ENCODE results near the gene TMEM185B.

Gene TMEM185B

DNA sequence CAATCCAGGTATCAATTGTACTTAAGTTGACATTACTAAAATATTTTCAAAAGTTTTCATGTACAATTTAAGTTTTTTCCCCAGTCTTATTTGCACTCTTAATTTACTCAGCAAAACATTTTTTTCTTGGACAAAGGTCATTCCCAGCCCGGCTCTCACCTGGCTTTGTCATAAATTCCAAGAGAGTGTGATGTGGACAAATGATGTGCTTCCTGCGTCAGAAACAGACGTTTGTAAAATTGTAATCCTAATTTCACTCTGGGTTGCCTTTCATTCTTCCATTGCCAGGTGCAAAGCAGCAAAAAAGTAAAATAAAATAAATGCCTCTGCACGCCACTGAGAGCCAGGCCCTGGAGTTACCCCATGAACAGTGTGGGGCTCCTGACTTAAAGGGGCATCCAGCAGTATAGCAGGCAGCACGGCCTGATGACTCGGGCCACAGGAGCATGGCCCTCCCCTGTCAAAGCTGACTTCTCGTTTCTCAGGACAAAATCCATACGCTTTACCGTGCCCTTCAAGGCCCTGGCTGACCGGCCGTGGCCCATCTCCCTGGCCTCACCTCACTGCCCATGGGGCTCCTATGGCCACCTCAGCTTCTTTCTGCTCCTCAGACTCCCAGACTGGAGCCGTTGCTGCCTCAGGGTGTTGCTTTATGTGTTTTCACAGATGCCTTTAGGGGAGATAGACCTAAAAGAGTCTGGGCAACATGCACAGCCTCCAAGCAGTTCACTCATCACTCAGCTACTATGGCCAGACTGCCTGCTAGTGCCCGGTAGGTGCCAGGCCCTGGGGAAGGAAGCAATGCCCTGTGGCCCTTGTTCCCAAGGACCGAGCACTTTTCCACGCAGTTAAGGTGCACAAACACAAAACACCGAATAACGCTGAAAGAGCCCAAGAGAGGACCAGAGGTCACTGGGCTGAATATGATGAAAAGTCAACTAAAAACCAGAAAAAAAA is 7.6 kb upstream of the TMEM185B start:
- no peak for DNase-seq

DNA sequence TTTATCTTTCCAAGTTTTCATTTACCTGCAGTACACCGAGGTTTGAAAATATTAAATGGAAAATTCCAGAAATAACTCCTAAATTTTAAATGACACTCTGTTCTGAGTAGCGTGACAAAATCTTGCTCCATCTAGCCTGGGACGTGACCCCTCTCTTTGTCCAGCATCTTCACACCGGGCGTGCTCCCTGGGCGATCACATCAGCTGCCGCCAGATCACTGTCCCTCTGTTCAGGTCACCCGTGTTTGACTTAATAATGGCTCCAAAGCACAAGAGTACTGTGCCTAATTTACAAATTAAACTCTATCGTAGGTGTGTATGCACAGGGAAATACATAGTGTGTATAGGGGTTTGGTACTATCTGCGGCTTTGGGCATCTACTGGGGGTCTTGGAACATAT is 6.1 kb upstream of the TMEM185B start:
- no peak for DNase-seq

DNA sequence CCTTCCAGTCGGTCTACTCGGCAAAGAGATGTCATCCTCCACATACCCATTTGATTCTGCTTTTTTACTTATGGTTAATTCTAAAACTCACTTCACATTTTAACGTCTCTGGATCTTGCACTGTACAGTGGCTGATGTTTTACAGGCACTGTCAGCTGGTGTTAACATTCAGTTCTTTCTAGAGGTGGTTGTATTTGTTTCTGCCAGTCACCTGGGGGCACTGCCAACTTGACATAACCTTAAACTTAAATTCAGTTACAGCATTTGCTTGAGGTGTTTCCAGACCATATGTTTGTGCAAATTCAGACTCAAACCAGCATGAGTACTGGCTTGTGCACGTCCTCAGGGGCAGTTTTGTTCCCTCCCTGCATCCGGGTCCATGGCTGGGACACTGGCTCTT is 5.3 kb upstream of the TMEM185B start:
- DNase-seq: no peak

DNA sequence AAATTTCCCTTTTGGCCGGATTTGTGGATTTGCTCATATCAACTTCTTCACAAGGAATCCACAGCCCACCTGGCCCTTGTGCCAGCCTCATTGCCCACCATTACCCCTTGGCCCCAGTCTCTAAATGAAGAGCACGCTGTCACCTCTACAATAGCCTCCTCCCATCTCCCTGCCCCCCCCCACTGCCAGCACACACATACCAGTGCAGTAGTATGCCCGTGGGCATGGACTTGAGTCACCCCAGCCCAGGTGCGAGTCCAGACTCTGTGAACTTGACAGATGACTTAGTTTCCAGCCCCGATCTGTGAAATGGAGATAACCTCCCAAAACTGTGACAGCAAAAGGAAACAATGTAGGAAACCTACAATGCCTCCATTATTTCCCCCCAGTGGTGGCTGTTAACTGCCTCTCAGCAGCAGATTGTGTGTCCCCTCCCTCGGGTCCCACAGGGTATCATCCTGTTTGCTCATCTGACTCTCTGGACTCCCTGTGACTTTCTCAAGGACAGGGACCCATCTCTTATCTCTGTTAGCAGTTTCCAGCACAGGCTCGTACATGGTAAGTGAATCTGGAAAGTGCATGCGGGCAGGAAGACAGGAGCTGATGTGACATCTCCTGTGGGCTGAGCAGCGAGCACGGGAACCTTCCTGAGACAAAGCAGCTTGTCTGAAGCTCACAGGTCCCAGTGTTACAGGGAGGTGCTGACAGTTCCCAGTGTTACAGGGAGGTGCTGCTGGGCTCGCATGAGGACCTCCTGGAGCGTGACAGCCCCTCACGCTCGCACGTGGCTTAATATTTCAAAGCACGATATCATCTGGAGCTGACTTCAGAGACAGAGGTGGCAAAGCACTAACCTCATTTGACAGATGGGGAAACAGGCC is 4.2 kb upstream of the TMEM185B start:
- DNase-seq: no peak

DNA sequence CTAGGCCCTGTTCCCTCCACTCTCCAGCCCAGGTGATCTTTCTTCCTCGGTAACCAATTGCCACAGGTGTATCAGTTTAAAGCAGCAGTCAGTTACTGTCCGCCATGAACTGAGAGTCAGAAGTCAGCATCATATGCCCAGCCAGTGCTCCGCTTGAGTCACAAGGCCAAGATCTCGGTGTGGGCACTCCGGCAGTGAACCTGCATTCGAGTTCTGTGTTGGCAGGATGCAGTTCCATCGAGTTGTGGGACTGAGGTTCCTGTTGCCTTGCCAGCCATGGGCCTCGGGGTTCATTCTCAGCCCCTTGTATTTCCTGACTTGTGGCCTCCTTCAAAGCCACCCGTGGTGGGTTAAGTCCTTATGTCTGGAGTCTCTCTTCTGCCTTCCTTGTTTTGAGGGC is 3.1 kb upstream of the TMEM185B start:
- DNase-seq: no peak

DNA sequence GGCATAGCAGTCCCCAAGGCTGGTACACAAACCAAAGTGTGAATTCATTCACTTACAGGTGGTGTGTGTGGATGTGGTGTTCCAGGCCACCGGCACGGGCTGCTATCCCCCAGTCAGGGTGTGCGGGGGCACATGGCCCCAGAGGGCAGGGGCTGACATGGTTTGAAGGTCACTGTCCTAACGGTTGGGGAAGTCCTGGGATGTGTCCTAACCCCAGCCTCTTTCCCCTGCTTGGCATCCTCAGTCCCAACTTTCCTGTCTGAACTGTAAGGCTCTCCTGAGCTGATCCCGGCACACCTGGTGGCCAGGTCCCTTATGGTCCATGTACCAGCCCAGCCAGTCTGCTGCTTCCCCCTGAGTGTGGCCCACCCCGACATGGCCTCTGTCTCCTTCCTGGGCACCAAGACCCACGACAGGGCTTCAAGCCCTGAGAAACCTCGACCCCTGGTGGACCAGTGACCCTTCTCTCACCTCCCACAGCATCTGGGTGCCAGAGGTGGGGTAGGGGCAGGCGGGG is 2.4 kb upstream of the TMEM185B start:
- DNase-seq: no peak

DNA sequence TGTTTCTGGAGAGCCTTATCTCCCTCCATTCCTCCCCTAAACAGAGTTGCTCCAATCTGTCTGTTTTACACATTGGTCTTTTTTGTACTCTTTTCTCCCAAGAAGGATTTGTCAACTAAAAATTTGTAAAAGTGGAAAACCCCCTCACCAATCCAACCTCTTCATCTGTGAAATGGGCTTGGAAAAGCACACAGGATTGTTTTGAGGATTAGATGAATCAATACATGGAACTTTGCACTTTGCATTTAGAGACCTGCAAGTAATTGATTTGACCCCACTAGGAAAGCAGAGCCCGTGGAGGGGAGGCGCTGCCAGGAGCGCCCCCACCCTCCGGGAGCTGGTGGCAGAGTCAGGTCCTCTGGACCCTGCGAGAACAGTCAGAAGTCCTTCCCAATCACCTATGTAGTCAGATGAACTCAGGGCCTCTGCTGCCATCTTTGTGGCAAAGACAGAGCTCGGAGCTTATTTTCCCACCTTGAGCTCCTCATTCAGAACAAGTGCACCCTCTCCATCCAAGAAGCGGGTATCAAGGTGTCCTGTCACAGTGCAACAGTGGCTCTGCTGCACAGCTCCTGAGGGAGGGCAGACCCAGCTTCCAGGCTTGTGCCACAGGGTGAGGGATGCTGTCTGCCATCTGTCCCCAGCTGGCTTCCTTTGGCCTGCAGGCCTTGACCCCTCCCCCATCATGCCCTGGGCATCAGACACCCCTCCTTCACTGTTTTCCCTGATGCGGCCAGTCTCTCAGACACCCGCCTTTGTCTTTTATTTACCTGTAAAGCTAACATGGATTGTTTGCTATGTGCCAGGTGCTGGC is 1.7 kb upstream of the TMEM185B start:
- no peak for DNase-seq

DNA sequence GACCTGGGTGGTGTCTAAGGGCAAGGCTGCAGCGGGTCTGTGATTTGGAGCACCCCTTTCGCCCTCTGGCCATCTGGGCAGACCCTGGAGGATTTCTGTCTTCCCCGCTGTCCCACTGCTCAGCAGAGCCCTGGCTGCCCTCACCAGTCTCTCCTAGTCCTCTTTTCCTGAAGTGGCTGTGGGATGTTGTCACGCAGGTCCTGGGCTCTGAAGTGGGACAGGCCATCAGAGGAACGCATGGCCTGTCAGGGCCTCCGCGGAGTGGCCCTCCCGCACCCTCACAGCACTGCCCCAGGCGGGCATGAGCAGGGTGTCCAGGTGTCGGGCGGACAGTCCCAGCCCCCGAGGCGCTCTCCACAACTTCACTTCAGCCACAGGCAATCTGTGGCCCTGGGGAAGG is 1.1 kb upstream of the TMEM185B start:
- DNase-seq: no peak

DNA sequence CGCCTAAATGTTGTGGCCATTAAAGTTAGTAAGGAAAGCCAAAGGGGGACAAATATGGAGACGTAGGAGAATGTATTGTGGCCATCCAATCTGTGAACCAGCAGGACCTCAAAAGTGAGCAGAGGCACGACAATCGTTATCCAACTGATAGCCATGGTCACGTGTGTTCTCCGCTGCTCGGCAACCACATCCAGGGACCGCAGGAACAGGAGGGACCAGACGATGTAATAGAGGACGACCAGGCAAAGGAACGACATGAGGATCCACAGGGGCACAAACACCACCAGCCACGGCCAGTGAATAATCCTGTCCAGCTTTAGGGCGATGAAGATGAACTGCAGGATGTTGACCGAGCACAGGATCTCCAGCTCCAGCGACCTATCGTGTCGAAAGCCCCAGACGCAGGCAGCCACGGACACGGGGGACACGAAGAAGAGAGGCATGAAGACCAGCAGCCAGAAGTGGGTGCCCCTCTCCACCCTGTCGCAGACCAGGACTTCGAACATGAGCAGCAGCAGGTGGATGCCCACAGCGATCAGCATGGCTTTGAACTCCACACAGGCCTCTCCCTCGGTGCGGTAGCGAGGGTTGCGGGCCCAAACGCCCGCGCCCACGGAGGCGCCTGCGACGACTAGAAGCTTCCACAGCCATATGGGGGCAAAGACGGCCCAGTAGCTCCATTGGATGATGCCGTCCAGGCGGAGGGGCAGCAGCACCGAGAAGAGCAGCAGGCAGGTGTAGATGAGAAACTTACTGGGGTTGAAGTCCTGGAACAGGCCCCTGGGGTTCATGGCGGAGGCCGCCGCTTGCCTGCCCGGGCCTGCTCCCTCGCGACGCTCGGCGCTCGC is 790 bp downstream of the TMEM185B start:
- DNase-seq: no peak

DNA sequence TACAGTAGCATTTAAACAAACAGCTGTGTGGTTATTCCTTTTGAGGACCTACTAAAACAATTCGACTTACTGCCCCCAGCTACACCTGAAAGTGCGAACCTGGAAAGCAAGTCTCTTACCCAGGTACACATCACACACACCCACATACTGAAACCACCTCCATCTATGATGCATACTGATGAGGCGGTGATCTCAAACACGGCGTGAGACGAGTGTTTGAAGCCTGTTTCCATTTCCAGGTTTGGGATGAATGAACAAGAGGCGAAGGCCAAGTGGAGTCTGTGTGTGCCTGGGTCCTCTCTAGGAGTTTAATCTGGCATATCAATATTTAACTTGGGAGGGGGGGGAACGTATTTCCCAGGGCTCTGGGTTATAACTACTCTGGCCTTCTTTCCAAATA is 1.6 kb downstream of the TMEM185B start:
- DNase-seq: no peak

DNA sequence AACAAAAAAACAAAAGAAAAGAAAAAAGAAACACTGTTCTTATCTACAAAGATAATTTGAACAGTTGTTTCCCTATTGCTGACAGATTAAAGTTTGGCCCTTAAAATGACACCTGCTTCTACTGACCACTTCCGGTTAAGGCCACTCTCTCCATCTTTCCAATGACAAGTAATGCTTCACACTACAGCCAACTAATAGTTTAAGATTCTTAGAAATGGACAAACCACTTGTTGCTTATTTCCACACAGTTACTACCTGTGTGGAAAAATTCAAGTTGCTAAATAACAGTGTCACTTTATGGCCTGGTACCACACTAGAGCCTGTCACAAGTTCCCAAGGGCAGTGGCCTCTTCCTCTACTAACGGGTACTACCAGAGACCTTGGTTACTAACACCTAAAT is 2.4 kb downstream of the TMEM185B start:
- no peak for DNase-seq

DNA sequence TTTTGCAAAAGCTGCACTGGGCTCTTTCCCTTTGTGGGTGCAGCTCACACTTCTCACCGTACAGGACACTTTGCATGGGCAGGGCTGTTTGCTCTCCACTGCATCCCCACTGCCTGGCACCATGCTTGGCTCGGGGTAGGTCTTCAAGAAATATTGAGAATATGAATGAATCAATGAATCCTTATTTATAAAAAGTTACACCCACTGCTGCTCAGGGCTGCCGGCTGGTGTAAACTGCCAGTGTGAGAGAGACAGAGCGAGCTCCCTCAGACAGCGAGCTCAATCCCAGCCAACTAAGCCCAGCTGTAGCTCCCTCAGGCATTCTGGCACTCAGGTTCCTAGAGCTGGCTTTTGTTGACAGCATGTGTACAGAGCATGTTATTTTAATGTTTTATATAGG is 3.4 kb downstream of the TMEM185B start:
- DNase-seq: no peak

DNA sequence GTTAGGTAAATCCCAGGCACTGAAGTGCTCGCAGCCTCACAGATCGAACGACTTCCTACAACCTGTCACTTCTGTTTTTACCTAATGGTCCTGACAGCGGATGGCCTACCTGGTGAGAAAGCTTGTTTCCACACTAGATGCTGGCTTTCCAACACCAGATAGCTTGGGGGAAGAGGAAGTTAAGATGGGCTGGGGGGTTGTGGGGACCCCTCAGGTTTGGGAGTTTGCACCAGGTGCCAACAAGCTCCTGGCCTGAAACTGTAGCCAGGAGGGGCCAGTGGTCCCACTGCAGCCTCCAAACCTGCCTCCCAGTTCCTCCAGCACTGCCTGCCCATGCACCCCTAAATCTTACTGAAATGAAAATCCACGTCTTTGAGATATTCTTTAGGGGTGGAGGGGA is 3.9 kb downstream of the TMEM185B start:
- no peak for DNase-seq

DNA sequence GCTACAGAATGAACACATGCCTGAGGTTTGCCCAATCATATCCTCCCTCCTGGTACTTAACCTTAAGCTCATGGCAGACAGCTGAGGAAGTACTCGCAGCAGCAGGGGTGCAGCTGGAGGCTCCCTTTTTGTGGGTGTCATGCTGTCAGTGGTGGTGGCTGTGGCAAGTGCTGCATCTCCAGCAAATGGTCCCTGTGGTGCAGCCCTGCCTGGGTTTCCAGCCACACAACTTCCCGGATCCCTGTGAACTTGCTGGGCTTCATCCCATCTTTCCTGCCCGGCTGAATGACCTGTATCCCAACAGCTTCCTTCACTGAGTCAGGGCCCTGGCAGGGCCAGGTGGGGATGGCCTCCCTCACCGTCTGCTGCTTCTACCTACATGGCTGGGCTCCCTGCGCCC is 5.0 kb downstream of the TMEM185B start:
- no peak for DNase-seq

DNA sequence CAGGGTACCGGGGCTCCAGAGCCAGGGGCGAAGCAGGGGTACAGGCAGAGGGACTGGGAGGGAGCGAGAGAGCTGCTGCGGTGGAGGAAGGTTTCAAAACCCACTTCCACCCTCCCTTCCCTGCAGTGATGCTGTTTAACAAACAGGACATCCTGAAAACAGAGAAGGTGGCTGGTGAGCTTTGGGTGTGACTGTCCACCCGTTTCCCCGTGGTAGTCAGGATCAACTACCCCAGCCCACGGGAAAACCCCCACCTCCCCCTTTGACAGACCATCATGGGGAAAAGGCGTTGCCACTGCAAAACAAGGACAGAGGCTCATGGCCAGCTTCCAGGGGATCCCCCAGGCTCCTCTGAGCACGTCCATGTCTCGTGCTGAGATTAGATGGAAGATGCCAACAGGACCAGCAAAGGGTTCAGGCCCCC is 12.9 kb downstream of the TMEM185B start:
- no peak for DNase-seq

DNA sequence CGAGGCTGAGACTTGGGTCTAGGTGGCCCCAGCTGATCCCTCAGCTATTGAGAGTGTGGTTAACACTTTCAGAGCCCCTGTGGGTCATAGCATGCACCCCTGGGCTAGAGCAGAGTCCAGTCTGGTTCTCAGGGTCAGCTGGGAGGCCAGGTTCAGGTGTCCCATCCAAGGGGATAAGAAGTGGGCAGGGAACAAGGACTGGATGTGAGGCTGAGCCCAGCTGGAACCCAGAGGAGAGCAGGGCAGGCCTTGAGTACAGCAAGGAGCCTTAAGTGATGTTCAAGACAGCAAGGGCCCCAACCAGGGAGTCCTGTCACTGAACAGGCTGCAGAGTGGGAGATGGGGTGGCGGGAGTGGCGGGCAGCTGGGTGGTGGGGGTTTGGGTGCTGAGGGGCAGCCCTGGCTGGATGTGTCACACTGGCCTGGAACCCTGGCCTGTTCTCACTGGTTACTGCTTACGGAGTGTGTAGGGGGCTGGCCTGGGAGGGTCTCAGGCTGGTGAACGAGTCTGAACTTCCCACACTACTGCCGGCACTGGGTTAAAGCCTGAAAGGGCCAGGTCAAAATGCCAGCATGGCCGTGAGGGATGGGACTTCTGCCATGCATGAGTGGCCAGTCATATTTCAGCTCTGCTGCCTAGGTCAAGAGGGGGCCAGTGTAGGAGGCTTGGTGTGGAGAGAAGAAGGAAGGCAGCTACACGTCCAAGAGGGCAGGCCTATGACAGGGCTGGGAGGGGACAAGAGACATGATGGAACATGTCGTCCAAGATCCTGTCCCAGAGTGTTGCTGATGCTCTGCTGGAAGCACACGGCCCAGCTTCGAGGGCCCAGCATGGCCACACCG is 13.6 kb downstream of the TMEM185B start:
- no peak for DNase-seq

DNA sequence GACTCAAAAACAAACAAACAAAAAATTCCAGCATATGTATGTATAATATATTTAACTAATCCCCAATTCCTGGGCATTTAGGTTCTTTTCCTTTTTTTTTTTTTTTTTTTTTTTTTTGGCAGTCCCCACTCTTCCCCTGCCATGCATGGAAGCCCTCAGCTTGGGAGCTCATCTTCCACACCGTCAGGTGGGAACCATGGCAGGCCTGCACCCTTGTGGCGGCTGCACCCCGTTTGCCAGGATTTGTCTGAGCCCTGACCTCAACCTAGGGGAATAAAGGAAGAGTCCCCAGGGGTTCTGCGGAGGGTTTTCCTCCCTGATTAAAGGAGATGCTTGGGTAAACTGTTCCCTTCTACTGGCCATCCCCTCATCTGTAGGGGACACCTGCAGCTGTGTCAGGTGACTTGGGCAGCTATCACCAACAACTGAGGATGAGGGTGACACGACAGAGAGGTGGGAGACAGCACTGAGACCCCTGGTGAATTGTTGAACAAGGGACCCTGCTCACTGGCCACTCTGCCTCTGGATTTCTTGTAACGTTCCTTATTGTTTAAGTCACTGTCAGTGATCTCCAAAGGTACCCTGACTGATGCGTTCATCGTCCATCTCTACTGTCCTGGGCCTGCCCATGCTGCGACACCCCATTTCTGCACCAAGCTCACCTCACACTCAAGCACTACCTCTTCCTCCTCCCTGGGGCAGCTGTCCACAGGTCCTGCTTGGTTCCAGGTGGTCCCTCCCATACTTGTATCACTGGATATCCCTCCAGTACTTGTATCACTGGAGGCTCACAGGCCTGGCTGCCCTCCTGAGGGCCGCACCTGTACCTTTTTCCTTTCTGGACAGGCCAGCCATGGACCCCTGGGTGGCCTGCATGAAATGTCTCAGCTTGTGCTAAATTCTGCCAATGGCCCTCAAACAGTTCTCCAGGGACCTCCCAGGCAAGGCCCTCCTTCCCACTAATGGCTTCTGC is 14.5 kb downstream of the TMEM185B start:
- DNase-seq: no peak

DNA sequence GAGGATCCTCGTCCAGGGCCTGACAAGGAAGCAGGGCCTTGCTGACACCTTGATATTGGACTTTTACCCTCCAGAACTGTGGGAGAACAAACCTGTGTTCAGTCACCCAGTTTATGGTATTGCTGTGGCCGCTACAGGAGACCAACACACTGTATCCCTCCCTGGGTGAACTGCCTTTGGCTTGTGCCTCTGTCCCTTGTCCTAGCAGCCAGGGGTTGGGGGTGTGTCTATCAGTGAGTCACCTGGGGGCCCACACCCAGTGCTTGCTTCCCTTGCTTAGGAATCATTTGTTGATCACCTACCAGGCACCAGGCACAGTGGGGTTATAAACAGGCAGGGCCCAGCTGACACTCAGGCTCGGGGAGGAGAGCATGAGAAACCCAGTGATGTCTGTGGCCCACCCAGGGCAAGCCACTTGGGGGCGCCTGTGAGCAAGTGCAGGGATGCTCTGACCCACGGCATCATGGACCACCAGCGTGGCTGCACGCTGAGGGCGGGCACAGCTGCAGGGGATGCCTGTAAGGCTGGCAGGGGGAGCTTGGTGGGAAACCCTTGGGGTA is 17.1 kb downstream of the TMEM185B start:
- DNase-seq: no peak
